ENCODE measurements around the gene LASP1NB.

LASP1NB gene

DNA sequence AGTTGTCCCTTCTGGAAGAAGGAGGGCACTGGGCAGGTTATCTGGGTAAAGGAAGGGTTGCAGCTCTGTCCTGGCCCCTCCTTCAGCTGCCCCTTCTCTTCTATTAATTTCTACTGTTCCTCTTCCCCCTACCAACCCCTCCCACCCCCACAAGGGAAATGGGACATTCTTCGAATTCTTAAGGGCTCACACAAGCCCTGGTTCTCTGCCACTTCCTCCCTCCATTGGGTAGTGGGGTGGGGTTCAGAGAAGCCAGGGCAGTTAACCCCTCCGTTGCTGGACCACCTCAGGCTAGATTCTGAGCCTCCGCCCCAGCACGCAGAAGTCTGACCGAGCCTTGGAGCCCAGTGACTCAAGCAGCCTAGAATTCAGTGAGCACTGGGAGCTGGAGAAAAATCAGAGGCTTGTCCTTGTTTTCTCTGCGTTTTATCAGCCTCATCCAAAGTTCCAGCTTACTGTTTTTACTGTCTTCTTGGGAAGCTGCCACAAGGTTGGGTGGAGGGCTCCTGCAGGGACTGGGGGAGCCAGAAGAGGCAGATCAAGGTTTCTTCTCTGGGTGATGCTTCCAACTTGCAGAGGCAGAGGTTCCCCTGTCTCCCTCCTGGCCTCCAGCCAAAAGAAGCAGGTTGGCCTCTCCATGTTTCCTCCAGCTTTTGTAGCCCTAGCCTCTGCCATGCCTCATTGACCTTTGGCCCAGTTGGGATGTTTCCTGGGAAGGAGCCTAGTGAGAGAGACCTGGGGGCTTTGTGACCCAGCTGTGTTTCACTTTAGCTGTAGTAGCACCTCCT lies 45.3 kb upstream of the LASP1NB start (continued):
- TF ChIP-seq CEBPB (IDR thresholded peaks at IDR 0.05; ENCODE audit: low read depth, low read length) (no peak), TBP (IDR thresholded peaks at IDR 0.05; ENCODE audit: low read depth, low read length) (peak; percentile 41; the same call in 1 of the 2 replicates)
